Pancreas (tissue), 10 donors: ENCODE data around the gene CACNA2D3. TPM values are rescaled to one million over a fixed set of nuclear protein-coding genes. Genes with fewer than 3 reads are reported as not detected.

Experiments
- ATAC-seq, 4 donors: fragments of 200-7000 bp; cut with Tn5 transposase; one replicate each; pipeline versions ENCODE4 v1.8.0 to v1.9.1; 2020; ENCODE audit warnings: mild to moderate bottlenecking in 4 of 4, moderate library complexity in 4 of 4
- DNase-seq, 6 donors: peaks; one replicate each; pipeline ENCODE4 v3.0.0-alpha.2; 2020
- FAIRE-seq: peaks from 2 replicates; lab custom pipeline; 2012; peaks lifted over from hg19 to GRCh38; lab: Jason Lieb, UNC
- H3K27ac ChIP-seq, 4 donors: fragments of 200-600 bp; sonication (generic); 1 replicate in 3 of 4; 2 replicates in 1 of 4; pipeline versions ENCODE4 v1.5.0 to v1.8.0; 2020
- H3K27me3 ChIP-seq, 4 donors: fragments of 200-600 bp; one replicate each; pipeline ENCODE4 v1.8.0; 2021
- H3K36me3 ChIP-seq, 3 donors: fragments of 200-600 bp; sonication (generic) in 1 of 3; one replicate each; pipeline versions ENCODE4 v1.5.0 to v1.8.0; 2020 to 2021
- H3K4me1 ChIP-seq, 3 donors: fragments of 200-600 bp; one replicate each; pipeline ENCODE4 v1.8.0; 2021
- H3K4me3 ChIP-seq, 4 donors: fragments of 200-600 bp; sonication (generic) in 2 of 4; one replicate each; pipeline versions ENCODE4 v1.5.0 to v1.8.0; 2020 to 2021
- H3K9me3 ChIP-seq, 4 donors: fragments of 200-600 bp; one replicate each; pipeline ENCODE4 v1.8.0; 2021
- WGBS, 2 donors: extraction: QIAGEN DNeasy Blood & Tissue Kit; methylation state at CpG; one replicate each; pipeline ENCODE4 v1.1.7; 2013; 5-methylcytosine and 5-hydroxymethylcytosine counted together
- intact Hi-C, 3 donors: fragments of 100-400 bp; cut with DNase I; formaldehyde crosslinking; loops; one replicate each; pipeline versions ENCODE4 v1.11.1 to v1.14.2; 2022
- polyA plus RNA-seq, 2 donors: library from polyadenylated mRNA; stranded (reverse); fragments of 200-250 nt; gene quantifications; one replicate each; pipeline ENCODE4 v1.2.3, GENCODE V29; 2013
- total RNA-seq, 6 donors: library from RNA; stranded (reverse); fragmentation: NEBNext Ultra II Directional in 4 of 6; extraction: Animal tissue kit (Norgen Biotek cat#: 25700) in 4 of 6; gene quantifications; one replicate each; pipeline versions ENCODE4 v1.2.1 to v1.2.4, GENCODE V29; 2021 to 2023
- TF ChIP-seq, protein P1 (sequence below), 4 donors: fragments of 200-600 bp; sonication (generic) in 3 of 4; IDR thresholded peaks; one replicate each; pipeline versions ENCODE4 v1.5.0 to v1.8.0; 2021; ENCODE audit warnings: antibody characterized with exemption in 4 of 4
- donor health status: healthy with polysubstance abuse.
- donor health status: DM: no; HTN: no; CAD: no; lungs with moderate emphysema.
- donor health status: DM: no; HTN: no; CAD: no.
- donor health status: control.
- donor health status: control.
- donor health status: Bipolar disorder and iron deficiency.
- donor health status: DM: yes; HTN: yes; CAD: no.
- donor health status: DM: no; HTN: no; CAD: no.
- donor health status: DM: no; HTN: no; CAD: no.
- donor health status: DM: yes; HTN: yes; CAD: no.

CACNA2D3 gene
- total and polyA plus RNA-seq, 8 donors: 0.19 to 0.75 (median 0.37) TPM; not detected in 2

DNA sequence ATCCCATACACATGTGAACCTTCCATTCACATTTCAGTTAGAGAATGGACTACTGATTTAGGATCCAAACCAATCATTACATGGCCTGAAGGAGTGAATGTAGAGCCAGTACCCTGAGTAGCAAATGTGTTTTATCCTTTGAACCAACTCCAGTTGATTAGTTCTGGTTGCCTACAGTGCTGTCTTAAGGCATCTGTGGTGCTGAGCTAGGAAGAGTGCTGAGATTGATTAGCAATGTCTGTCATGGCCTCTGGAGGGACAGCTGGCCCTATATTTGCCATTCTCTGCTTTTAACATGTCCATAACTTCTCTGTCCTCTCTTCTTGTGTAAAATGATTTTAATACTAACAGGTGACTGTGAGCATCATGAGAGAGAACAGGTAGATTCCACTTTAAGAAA lies 794.4 kb downstream of the CACNA2D3 start:
- Histone ChIP-seq H3K9me3 (no peaks in the 10 kb centered on the region), H3K27ac (no peak overlapping the region), H3K36me3 (no peaks in the 10 kb centered on the region), H3K27me3 (no peaks in the 10 kb centered on the region), H3K4me1 (no peaks in the 10 kb centered on the region), H3K4me3 (no peak overlapping the region)
- FAIRE-seq (no peak), DNase-seq (no peak), ATAC-seq (no peak)
- intact Hi-C loops: no loop called here
- TF ChIP-seq, protein P1, sequence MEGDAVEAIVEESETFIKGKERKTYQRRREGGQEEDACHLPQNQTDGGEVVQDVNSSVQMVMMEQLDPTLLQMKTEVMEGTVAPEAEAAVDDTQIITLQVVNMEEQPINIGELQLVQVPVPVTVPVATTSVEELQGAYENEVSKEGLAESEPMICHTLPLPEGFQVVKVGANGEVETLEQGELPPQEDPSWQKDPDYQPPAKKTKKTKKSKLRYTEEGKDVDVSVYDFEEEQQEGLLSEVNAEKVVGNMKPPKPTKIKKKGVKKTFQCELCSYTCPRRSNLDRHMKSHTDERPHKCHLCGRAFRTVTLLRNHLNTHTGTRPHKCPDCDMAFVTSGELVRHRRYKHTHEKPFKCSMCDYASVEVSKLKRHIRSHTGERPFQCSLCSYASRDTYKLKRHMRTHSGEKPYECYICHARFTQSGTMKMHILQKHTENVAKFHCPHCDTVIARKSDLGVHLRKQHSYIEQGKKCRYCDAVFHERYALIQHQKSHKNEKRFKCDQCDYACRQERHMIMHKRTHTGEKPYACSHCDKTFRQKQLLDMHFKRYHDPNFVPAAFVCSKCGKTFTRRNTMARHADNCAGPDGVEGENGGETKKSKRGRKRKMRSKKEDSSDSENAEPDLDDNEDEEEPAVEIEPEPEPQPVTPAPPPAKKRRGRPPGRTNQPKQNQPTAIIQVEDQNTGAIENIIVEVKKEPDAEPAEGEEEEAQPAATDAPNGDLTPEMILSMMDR (IDR thresholded peaks at IDR 0.05): no peak

DNA sequence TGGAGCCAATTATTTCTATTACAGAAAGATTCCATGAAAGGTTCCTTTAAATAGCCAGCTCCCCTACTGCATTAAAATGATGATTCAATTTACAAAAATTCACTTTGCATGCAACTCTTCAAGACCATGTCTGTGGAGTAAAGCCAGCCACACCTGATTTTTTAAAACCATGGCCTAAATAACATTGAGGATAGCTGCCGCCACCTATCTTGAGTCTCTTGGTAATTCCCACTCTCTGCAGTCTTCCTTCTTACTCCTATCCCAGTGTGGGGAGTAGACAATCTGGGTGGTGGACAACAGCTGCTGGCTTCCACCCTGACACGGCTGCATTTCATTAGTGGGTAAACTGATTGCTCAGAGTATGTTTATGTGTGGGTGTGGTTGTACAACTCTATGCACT lies 794.8 kb downstream of the CACNA2D3 start:
- Histone ChIP-seq H3K27ac (no peak overlapping the region), H3K4me1 (no peaks in the 10 kb centered on the region), H3K27me3 (no peaks in the 10 kb centered on the region), H3K36me3 (no peaks in the 10 kb centered on the region), H3K9me3 (no peaks in the 10 kb centered on the region), H3K4me3 (no peak overlapping the region)
- 94 to 98% methylated on average over 2 of the region's 2 CpGs for WGBS, 2 donors
- TF ChIP-seq, protein P1 (IDR thresholded peaks at IDR 0.05): no peak
- DNase-seq (no peak), FAIRE-seq (no peak), ATAC-seq (no peak)
- intact Hi-C loops: no loop called here

DNA sequence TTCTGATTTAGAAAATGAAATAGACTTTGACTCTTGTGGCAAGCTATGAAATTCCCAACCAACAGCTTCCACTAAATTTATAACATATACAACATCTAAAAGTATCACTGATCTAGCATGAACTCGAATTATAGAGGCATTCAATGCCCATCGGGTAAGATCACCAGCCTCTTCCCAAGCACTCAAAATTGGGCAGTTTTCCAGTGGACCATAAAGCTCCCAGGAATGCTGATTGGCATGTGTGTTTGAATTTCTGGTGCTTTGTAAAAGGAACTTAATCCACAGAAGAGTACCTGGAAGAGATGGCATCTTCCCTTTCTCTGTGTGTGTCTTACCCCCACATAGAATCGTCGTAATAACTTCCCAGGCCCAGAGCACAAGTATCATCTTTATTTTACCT lies 795.5 kb downstream of the CACNA2D3 start:
- no peak for FAIRE-seq

DNA sequence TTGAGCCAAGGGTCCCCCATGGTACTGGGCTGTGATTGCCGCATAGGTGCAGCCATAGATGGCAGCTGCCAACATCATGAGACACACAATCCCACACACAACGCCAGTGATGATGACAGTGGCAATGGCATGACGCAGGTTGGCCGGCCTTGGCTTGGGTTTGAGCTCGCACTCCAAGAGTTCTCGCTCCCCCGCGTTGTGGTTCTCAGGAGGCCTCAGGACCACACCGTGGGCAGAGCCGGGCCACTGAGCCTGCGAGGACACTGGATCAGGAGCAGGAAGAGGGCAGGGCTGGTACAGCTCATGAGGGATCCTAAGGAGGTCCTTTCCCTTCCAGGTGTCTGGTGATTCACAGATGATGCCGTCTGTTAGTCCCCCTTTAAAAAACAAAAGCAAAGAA lies 796.2 kb downstream of the CACNA2D3 start:
- TF ChIP-seq, protein P1 (IDR thresholded peaks at IDR 0.05): no peak
- no peaks in the 10 kb centered on the region for H3K4me1 ChIP-seq
- DNase-seq: no peak
- no peak for FAIRE-seq
- H3K9me3 ChIP-seq: no peaks in the 10 kb centered on the region
- no peak for ATAC-seq
- H3K4me3 ChIP-seq: no peak overlapping the region
- no peaks in the 10 kb centered on the region for H3K36me3 ChIP-seq
- no peak overlapping the region for H3K27ac ChIP-seq
- WGBS, 2 donors: 85 to 91% methylated on average over 12 of the region's 12 CpGs
- intact Hi-C loops: no loop called here
- H3K27me3 ChIP-seq: no peaks in the 10 kb centered on the region

More for the DNA sequence above, 795.5 kb downstream of the CACNA2D3 start:
- no peak for DNase-seq
- Histone ChIP-seq H3K27me3 (no peaks in the 10 kb centered on the region), H3K36me3 (no peaks in the 10 kb centered on the region), H3K4me1 (no peaks in the 10 kb centered on the region), H3K4me3 (no peak overlapping the region), H3K27ac (no peak overlapping the region), H3K9me3 (no peaks in the 10 kb centered on the region)
- TF ChIP-seq, protein P1 (IDR thresholded peaks at IDR 0.05): no peak
- ATAC-seq: no peak
- 78 to 81% methylated on average over 4 of the region's 4 CpGs for WGBS, 2 donors
- intact Hi-C loops: no loop called here

DNA sequence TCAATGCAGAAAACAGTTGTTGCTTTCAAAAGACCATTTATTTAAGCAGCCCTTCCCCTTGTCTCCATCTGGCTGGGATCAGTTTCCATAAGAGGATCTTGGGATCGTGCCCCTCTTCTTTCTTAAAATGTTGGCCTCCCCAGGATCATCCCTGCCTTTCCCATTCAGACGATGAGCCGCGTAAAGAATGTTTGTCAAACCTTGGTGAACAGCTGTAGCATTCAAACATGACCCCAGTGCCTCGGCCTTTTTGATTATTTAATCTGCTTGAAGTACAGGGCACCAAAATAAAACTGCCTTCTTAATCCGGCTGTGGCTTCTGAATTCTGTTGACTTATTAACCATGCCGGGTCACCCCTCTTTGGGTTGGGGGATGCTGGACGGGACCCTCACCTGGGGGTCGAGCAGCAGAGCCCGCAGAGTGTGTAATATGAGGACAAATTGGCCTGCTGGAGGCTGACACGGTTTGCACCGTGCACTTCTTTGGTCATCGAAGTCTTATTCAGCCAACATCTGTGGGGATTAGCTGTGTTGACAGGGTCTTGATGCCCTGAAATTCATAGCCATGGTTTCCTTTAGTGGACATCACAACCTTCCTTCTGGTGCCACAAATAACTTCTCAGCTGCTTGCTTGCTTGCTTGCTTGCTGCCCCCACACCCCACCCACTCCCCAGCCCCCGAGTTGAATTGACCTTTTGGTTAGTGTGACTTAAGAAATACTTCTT lies 805.9 kb downstream of the CACNA2D3 start, which contains the start of gene LRTM1:
LRTM1 (minus strand) TSS at position 14 of the 725 bp plus-strand sequence. CDS start 148 bp downstream, outside the sequence.
- intact Hi-C loops: no loop called here
- FAIRE-seq (no peak), ATAC-seq (no peak), DNase-seq (no peak)
- Histone ChIP-seq H3K4me3 (no peak within 1 kb of the TSS), H3K4me1 (no peaks in the 10 kb centered on the region), H3K9me3 (no peaks in the 10 kb centered on the region), H3K36me3 (no peaks in the 10 kb centered on the region), H3K27ac (no peak within 1 kb of the TSS), H3K27me3 (no peaks in the 10 kb centered on the region)
- TF ChIP-seq, protein P1 (IDR thresholded peaks at IDR 0.05): no peak
- 61 to 63% methylated on average over 14 of the region's 14 CpGs for WGBS, 2 donors
